Stimulated activated CD4-positive, alpha-beta T cell treated with anti-CD3 and anti-CD28 coated beads, Interleukin-12 subunit alpha, Interleukin-12 subunit beta, amount 100 ng/mL, for 48 hours (primary cell): ENCODE measurements around the gene RFLNA.

Experiments used
- DNase-seq, 3 donors: peaks; one replicate each; pipeline ENCODE4 v3.0.0-alpha.2; 2020; ENCODE audit warnings: low read depth in 2 of 3, low spot score in 1 of 3

The RFLNA gene

GRCh38 chr12:124303579-124304313, 8.9 kb downstream of the RFLNA start:
- no peak for DNase-seq

DNA sequence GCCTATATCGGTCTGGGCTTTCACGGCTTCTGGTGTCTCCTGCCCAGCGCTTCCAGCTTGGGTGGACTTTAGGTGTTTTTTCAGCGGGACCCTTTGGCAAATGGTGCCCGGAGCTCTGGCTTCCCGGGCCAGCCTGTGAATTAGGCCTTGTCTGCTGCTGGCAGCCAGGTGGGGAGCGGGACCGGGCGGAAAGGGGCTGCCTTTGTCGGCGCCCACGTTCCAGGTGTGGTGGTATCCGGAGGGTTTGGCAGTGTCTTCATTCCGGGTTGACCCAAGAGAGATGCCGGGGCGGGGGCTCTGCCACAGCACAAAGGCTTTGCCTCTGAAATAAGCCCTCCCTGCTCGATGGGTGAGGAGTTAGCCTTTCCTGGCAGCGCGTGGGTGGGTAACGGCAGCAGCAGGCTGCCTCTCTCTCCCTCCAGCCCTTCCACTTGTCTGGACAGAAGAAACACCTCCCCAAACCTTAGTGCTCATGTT, 9.5 kb downstream of the RFLNA start:
- no peak for DNase-seq

DNA sequence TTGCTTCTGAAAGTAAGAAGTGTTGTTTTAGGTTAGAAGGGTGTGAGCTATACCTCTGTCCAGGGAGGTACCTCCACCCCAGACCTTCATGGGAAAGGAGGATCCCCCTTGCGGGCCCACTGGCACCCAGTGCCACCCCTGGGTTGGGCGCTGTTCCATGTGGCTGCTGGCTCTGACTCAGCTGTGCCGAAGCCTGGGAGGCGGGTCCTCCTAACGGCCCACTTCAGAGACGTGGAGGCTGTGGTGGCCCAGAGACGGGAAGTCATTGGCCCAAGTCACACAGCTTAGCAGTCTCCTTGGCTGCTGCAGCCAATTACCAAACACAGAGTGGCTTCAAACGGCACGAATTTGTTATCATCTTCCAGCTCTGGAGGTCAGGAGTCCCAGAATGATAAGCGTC, 10.2 kb downstream of the RFLNA start:
- no peak for DNase-seq

- DNase-seq = no peak
Measured at GRCh38 chr12:124305776-124306685, 11.1 kb downstream of the RFLNA start.

DNA sequence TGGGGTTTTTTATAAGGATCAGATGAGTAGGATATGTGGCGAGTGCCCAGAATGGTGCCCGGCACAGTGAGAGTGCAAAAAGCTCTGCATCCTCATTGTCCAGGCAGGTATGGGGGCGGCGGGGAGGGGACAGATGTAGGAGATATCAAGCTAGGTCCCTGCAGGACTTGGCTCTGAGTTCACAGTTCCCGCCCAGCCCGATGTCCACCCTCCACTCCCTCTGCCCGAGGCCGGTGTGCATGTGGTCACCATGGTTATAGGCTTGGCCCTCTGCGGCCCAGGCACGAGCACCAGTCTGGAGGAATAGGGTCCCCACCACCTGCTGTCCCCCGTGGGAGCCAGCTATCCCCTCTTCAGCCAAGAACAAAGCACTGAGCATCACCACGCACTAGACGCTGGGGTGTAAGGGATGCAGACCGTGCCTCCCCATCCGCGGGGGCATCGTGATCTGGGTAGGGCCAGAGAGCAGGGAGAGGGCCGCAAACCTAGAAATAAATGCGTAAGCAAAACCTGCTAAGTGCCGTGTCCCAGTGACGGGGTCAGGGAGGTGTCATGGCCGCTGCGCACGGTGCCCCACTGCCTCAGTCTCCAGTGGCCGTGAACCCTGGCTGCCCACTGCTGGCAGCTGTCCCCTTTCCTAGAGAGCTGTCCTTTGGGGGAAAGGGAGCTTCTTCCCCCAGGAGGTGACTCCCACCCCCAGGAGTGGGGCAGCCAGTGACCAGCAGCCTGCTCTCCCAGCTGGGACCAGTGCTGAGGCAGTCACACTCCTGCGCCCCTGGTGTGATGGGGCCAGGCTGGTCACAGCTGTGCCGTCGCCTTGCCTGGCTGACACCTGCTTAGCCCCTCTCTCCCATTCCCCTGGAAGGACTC, 12.0 kb downstream of the RFLNA start:
- DNase-seq = no peak

DNA sequence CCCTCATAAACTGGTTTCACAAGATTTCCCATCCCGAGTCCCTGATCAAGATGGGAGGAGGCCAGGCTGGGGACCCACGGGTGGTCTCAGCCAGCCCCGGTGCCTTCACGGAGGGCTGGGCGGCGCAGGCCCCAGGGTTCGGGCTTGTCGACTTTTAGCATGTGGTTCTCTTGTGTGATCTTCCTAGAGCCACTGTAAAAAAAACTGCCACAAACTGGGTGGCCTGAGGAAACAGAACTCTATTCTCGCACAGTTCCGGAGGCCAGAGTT, 12.6 kb downstream of the RFLNA start:
- DNase-seq = no peak

GRCh38 chr12:124308741-124309140, 13.8 kb downstream of the RFLNA start:
- DNase-seq = no peak

DNA sequence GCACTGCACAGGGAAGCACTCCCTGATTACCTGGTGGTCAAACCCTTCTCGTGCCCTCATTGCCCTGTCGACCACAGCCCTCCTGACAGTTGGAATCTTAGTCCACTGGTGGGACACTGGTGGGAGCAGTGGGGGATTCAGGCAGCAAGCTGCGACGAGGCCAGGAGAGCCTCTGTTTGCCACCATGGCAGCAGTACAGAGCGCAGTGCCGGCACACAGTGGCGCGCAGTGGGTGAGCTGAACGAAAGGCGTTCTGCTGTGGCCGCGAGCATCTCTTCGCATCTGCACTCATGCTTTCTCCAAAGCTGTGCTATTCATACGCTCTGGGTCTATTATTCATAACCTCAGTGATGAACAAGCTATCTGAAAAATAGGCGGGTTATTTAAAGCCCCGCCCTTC, 14.3 kb downstream of the RFLNA start:
- DNase-seq = no peak

DNA sequence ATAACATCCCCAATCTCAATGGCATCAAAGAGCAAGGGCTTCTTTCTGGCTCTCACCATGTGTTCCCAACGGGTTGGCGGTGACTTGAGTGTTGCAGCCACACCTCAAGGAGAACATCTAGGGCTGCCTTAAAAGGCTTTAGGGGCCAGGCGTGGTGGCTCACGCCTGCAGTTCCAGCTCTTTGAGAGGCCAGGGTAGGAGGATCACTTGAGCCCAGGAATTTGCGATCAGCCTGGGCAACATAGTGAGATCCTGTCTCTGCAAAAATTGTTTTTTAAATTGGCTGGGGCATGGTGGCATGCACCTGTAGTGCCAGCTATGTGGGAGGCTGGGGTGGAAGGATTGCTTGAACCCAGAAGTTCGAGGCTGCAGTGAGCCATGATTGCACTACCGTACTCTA, 14.9 kb downstream of the RFLNA start:
- no peak for DNase-seq

- DNase-seq = no peak
Measured at GRCh38 chr12:124310178-124310577, 15.3 kb downstream of the RFLNA start.

DNA sequence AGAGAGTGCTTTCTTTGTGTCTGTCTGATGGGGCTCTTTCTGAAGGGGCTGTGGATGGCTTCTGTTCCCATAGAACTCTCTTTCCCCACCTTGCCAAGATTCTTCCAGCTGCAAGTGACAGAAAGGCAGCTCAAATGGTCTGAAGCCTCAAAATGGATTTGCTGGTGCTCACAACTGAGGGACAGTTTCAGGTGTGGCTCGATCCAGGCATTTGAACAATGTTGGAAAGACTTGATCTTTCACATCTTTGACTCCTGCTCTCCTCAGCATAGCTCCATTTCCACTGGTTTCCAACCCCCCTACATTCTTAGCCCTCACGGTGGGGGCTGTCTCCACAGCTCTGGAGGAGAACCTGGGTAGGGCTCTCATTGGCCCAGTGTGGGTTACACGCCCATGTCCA, 15.9 kb downstream of the RFLNA start:
- no peak for DNase-seq

DNA sequence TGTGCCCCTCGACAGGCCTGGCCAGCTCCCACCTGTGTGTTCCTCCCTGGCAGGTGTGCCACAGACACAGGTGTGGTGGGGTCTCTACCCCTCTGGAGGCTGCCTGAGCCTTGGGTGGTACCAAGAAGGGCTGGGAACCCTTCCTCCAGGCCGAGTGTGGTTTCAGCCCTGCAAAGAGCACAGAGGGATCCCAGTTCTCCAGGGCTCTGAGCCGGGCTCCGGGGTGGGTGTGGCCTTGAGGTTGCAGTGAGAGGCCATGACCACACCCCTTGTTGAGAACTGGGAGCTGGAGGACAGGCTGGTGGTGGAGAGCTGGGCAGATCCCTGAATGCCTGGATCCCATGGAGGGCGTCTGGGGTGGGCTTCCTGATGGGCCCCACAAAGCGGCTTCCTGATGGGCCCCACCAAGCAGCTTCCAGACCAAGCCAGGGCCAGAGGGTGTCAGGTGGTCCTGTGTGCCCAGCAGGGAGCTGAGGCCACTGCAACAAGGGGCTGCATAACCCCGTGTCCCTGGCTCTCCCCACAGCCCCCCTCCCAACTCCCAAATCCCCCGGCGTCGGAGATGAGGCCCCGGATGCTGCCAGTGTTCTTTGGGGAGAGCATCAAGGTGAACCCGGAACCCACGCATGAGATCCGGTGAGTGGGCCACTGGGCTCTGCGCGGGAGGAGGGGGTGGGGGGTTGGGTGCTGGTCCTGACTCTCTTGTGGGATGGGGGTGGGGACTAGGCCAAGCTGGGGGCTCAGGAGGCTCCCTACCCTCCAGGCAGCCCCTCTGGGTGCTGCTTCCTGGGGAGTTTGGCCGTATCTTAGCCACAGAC, 16.6 kb downstream of the RFLNA start:
- DNase-seq = no peak

GRCh38 chr12:124312601-124313000, 17.7 kb downstream of the RFLNA start:
- no peak for DNase-seq

DNA sequence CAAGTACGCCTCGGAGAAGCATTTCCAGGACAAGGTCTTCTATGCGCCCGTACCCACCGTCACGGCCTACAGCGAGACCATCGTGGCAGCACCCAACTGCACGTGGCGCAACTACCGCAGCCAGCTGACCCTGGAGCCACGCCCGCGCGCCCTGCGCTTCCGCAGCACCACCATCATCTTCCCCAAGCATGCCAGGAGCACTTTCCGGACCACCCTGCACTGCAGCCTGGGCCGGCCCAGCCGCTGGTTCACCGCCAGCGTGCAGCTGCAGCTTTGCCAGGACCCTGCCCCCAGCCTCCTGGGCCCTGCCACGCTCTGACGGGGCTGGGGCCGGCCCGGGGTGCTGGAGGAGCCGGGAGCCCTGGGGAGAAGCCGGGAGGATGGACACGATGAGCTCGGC, 19.3 kb downstream of the RFLNA start:
- DNase-seq = no peak

GRCh38 chr12:124314766-124315165, 19.9 kb downstream of the RFLNA start:
- no peak for DNase-seq

DNA sequence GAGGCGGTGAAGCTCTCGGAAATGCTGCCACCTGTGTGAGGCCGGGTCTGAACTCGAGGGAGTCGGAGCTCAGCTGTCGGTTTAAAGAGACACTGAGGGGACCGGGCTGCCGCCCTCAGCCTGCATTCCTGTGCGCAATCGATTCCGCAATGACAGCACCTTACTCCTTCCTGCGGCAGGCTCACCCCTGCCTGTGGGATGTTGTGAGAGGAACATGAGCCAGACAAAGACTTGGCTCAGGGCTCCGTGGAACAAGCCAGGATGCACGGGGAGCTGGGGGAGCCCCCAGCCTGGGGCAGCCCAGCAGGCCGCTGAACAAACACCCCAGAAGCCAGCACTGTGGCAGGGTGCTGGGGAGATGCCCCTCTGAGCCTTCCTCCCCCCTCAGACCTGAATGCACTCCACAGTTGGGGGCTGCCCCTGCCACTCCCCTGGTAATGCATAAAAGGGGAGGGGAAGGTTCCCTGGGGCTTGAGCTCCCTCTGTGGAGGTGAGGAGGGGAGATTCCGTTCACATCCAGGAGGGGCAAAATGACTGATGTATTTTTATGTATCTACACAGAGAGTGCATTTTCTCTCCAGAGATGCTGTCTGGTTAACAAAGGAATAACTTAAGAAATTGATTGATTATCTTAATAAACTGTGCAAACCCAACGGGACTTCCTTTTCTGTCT, 20.6 kb downstream of the RFLNA start:
- DNase-seq = no peak

DNA sequence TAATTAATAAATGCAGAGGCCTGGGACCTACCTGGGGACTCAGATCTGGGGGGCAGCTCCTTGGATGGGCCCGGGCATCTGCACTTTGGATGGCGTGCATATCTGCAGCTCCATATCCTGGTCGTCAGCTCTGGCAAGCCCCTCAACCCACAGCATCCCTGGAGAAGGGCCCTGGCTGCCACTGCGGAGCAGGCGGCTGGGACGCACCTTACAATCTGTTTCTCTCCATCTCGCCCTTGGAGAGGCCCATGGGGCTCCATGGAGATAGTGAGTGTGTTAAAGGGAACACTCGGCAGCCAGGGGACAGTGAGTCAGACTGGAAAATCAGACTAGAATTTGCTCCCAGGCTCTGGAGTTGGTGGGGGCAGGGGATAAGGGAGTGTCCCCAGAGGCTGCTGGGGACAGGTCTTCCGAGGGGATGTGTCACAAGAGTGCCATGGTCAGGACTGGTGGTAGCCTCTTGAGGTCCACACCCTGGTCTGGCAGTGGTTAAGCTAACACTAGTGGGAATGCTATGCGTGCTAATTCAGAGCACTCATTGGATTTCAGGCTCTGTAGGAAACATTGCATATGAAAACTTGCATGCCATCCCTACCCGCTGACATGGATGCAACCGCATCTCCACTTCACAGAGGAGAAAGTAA, 21.5 kb downstream of the RFLNA start:
- DNase-seq = no peak

DNA sequence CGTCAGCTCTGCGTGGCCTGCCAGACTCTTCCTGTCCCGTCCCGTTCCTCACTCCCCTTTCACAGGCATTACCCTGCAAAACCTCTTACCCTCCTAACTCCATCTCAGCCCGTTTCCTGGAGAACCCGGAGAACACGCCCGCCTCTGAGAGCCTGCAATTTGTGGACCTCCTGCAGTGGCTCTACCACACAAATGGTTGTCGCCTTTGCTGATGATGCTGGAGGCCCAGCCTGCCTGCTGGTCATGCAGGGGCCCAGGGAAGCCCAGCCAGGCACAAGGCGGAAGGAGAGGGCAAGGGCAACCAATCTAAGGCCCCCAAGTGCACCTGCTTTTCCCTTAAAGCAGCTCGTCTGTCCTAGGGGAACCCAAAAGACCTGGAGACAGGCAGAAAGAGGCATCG, 22.5 kb downstream of the RFLNA start:
- no peak for DNase-seq

DNA sequence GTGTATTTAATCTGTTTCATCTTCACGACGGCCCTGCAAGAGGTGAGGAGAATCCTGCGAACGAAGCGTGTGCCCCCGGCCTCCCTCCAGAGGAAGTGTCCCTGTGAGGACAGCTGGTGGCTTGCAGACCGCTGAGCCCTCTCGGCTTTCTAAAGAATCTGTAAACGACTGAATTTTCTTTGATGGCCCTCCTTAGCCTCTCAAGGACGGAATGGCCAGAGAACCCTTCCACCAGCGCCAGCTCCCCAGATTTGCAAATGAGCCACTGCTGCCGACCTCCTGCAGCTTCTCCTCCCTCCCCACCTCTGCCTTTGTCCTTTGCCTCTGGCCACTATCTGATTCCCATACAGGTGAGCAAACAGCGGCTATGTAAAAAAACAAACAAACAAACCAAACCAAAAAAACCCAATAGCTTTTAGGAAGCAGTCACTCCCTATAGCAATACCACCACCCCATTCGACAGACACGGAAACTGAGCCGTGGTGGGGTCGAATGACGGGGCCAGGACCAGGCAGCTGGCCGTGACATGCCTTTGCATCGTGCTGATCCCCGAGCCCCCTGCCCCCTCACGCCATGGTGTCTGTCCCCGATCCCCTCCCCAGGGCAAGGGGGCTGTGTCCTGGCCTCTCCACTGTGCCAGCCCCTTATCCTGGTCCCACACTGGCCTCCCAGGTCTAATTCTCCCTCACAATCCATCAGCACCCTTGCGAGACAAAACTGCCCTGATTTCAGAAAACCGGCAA, 23.6 kb downstream of the RFLNA start:
- no peak for DNase-seq
